HepG2 (cell line): ENCODE data around the gene CFI. TPM values are rescaled to one million over a fixed set of nuclear protein-coding genes. Genes with fewer than 3 reads are reported as not detected.

Experiments used
- ATF7-NPFF ChIP-seq: sonication (generic); formaldehyde crosslinking; IDR thresholded peaks from 2 replicates; pipeline ENCODE4 v1.8.1; 2023; ENCODE audit warnings: mild to moderate bottlenecking, low read depth, missing genetic modification reagents, moderate library complexity
- FOXJ3 ChIP-seq: sonication (generic); formaldehyde crosslinking; IDR thresholded peaks from 2 replicates; pipeline ENCODE4 v1.4.0; 2020; ENCODE audit warnings: missing genetic modification reagents, mild to moderate bottlenecking, borderline replicate concordance
- FOXK1 ChIP-seq: sonication (generic); formaldehyde crosslinking; IDR thresholded peaks from 2 replicates; pipeline ENCODE4 v1.4.0; 2020; ENCODE audit warnings: low read depth, missing genetic modification reagents, borderline replicate concordance
- HNRNPLL ChIP-seq: fragments of 200-400 bp; formaldehyde crosslinking; IDR thresholded peaks from 2 replicates; pipeline ENCODE4 v1.6.1; 2017; ENCODE audit warnings: mild to moderate bottlenecking, low read depth, low read length; ENCODE audit not compliant: poor library complexity, severe bottlenecking
- MED8 ChIP-seq: sonication (generic); formaldehyde crosslinking; IDR thresholded peaks from 2 replicates; pipeline ENCODE4 v1.8.1; 2023; ENCODE audit warnings: mild to moderate bottlenecking, missing genetic modification reagents; ENCODE audit not compliant: insufficient replicate concordance
- MTF2 ChIP-seq: sonication (generic); formaldehyde crosslinking; IDR thresholded peaks from 2 replicates; pipeline ENCODE4 v1.5.0; 2020; ENCODE audit warnings: missing genetic modification reagents, borderline replicate concordance
- NONO ChIP-seq, 2 experiments: fragments of 450-650 bp in 1 of 2; sonication (generic) in 1 of 2; formaldehyde crosslinking in 1 of 2; IDR thresholded peaks in 1 of 2; conservative IDR thresholded peaks in 1 of 2; 2 replicates each; pipeline versions ENCODE4 v1.6.1 to v1.8.0; 2017 to 2022; ENCODE audit warnings: mild to moderate bottlenecking in 1 of 2, missing genetic modification reagents in 1 of 2, moderate library complexity in 1 of 2
- RARA ChIP-seq: IDR thresholded peaks from 2 replicates; pipeline ENCODE4 v1.6.1; 2016; ENCODE audit warnings: missing genetic modification reagents, missing compliant biosample characterization
- SOX6 ChIP-seq, 2 experiments: fragments of 450-650 bp in 1 of 2; sonication (generic) in 1 of 2; formaldehyde crosslinking in 1 of 2; IDR thresholded peaks; 2 replicates each; pipeline versions ENCODE4 v1.4.0 to v1.6.1; 2017 to 2020; ENCODE audit warnings: antibody characterized with exemption in 1 of 2, mild to moderate bottlenecking in 1 of 2, missing genetic modification reagents in 1 of 2
- TBP ChIP-seq: sonication (generic); formaldehyde crosslinking; IDR thresholded peaks from 2 replicates; pipeline ENCODE4 v1.5.0; 2020; ENCODE audit warnings: missing genetic modification reagents
- ZNF337 ChIP-seq: sonication (generic); formaldehyde crosslinking; IDR thresholded peaks from 2 replicates; pipeline ENCODE4 v1.5.1; 2020; ENCODE audit warnings: missing genetic modification reagents, low read depth, mild to moderate bottlenecking, borderline replicate concordance
- ZNF569 ChIP-seq: sonication (generic); formaldehyde crosslinking; IDR thresholded peaks from 2 replicates; pipeline ENCODE4 v1.5.0; 2020; ENCODE audit warnings: mild to moderate bottlenecking, missing genetic modification reagents, moderate library complexity, borderline replicate concordance
- ZNF746 ChIP-seq: sonication (generic); formaldehyde crosslinking; IDR thresholded peaks from 2 replicates; pipeline ENCODE4 v1.8.0; 2022; ENCODE audit warnings: mild to moderate bottlenecking, missing genetic modification reagents
- ZNF772 ChIP-seq: sonication (generic); formaldehyde crosslinking; IDR thresholded peaks from 2 replicates; pipeline ENCODE4 v1.5.0; 2020; ENCODE audit warnings: mild to moderate bottlenecking, missing genetic modification reagents
- ZNF776 ChIP-seq: sonication (generic); formaldehyde crosslinking; IDR thresholded peaks from 2 replicates; pipeline ENCODE4 v1.4.0; 2020; ENCODE audit warnings: mild to moderate bottlenecking, missing genetic modification reagents
- ZNF788 ChIP-seq: sonication (generic); formaldehyde crosslinking; IDR thresholded peaks from 2 replicates; pipeline ENCODE4 v1.5.0; 2020; ENCODE audit warnings: mild to moderate bottlenecking, missing genetic modification reagents, borderline replicate concordance
- ZNF878 ChIP-seq: sonication (generic); formaldehyde crosslinking; IDR thresholded peaks from 2 replicates; pipeline ENCODE4 v1.8.1; 2023; ENCODE audit warnings: mild to moderate bottlenecking, missing genetic modification reagents, moderate library complexity
- polyA plus RNA-seq, 8 experiments: library from polyadenylated mRNA; depleted of rRNA in 3 of 8; stranded (reverse) in 7 of 8; unstranded in 1 of 8; fragments of >200 nt; fragmentation: Illumina TruSeq in 4 of 8; extraction: Trizol in 4 of 8; gene quantifications; 2 replicates each; pipeline versions ENCODE4 v1.2.1 to v1.2.3, GENCODE V29; 2011 to 2016; ENCODE audit warnings: low read depth in 4 of 8, missing spikeins in 1 of 8, mixed read lengths in 1 of 8; ENCODE audit not compliant: insufficient read depth in 1 of 8
- total RNA-seq, 5 experiments: library from RNA; depleted of rRNA; stranded (reverse); fragments of >200 nt; fragmentation: Illumina TruSeq; extraction: Trizol; gene quantifications; 2 replicates each; pipeline ENCODE4 v1.2.3, GENCODE V29; 2016; ENCODE audit warnings: low read depth in 1 of 5
- TF ChIP-seq, protein P1 (sequence below): IDR thresholded peaks from 2 replicates; pipeline ENCODE4 v1.6.1; 2016; ENCODE audit warnings: mild to moderate bottlenecking, missing biosample characterization, missing genetic modification reagents
- TF ChIP-seq, protein P2 (sequence below): sonication (generic); formaldehyde crosslinking; IDR thresholded peaks from 2 replicates; pipeline ENCODE4 v1.8.0; 2022; ENCODE audit warnings: mild to moderate bottlenecking, missing genetic modification reagents, moderate library complexity
- TF ChIP-seq, protein P3 (sequence below): sonication (generic); formaldehyde crosslinking; IDR thresholded peaks from 2 replicates; pipeline ENCODE4 v1.5.0; 2020; ENCODE audit warnings: missing genetic modification reagents
- TF ChIP-seq, protein P4 (sequence below): sonication (generic); formaldehyde crosslinking; IDR thresholded peaks from 2 replicates; pipeline ENCODE4 v1.5.1; 2020; ENCODE audit warnings: mild to moderate bottlenecking, missing genetic modification reagents, moderate library complexity

The CFI gene
- total and polyA plus RNA-seq, 2 of the 13 experiments (the other 11 are each of a cell fraction or from before 2014, with no cell fraction given), result 284 to 337 TPM

DNA sequence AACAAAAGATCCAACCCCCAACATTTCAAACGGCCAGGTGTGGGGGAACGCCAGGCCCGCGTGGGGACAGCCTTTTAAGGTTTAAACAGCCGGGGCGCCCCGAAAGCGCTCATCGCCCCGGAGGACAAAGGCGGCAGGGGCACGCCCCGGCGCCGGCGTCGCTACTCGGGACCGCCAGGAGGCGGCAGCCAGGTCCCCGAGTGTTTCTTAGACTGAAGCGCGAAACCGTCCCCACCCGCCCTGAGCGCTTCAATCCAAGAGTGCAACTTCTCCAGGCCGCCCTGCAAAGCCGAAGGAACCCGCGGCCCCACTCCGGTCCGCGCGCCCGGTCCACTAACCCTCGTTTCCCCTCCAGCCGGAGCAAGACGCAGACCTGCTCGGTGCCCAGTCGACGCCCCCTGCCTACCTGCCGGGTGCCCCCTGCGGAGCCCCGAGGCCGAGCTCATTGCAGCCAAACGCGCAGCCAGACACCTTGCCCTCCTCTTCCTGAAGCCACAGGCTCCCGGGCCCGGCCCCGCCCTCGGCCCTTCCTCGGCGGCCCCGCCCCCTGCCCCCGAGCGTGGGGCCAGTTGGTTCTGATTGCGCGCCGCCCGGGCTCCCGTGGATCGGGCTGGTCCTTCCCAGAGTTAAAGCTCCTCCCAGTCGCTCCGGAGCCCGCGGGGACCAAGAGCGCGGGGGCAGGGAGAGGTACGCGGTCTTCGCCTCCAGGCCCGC lies 98.7 kb downstream of the CFI start, which contains the start of gene CASP6 (continued):
- TF ChIP-seq SOX6 (IDR thresholded peaks at IDR 0.05), result no peak
- peak; percentile 18; the same call in 1 of the 2 replicates for TF ChIP-seq SOX6 (CRISPR knock-in tag; IDR thresholded peaks at IDR 0.05)
- peak; percentile 29; the same call in 1 of the 2 replicates for TF ChIP-seq ZNF788 (CRISPR knock-in tag)
- TF ChIP-seq, protein P1, sequence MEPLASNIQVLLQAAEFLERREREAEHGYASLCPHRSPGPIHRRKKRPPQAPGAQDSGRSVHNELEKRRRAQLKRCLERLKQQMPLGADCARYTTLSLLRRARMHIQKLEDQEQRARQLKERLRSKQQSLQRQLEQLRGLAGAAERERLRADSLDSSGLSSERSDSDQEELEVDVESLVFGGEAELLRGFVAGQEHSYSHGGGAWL (CRISPR knock-in tag), result no peak
- TF ChIP-seq ZNF569 (CRISPR knock-in tag), result no peak
- TF ChIP-seq RARA (CRISPR knock-in tag), result no peak
- no peak for TF ChIP-seq ZNF337 (CRISPR knock-in tag)
- peak; percentile 44; the same call in 1 of the 2 replicates for TF ChIP-seq ATF7-NPFF
- TF ChIP-seq TBP (CRISPR knock-in tag), result no peak
- TF ChIP-seq, protein P2, sequence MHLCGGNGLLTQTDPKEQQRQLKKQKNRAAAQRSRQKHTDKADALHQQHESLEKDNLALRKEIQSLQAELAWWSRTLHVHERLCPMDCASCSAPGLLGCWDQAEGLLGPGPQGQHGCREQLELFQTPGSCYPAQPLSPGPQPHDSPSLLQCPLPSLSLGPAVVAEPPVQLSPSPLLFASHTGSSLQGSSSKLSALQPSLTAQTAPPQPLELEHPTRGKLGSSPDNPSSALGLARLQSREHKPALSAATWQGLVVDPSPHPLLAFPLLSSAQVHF (CRISPR knock-in tag), result no peak
- TF ChIP-seq FOXJ3, result no peak
- TF ChIP-seq MED8 (CRISPR knock-in tag), result peak; percentile 13
- no peak for TF ChIP-seq ZNF878 (CRISPR knock-in tag)
- TF ChIP-seq MTF2, result no peak
- TF ChIP-seq HNRNPLL, result peak; percentile 11
- TF ChIP-seq, protein P3, sequence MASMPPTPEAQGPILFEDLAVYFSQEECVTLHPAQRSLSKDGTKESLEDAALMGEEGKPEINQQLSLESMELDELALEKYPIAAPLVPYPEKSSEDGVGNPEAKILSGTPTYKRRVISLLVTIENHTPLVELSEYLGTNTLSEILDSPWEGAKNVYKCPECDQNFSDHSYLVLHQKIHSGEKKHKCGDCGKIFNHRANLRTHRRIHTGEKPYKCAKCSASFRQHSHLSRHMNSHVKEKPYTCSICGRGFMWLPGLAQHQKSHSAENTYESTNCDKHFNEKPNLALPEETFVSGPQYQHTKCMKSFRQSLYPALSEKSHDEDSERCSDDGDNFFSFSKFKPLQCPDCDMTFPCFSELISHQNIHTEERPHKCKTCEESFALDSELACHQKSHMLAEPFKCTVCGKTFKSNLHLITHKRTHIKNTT (CRISPR knock-in tag), result no peak
- TF ChIP-seq ZNF772 (CRISPR knock-in tag), result no peak
- no peak for TF ChIP-seq ZNF746
- TF ChIP-seq NONO (IDR thresholded peaks at IDR 0.05), result no peak
- peak; percentile 15; the same call in 1 of the 2 replicates for TF ChIP-seq NONO (CRISPR knock-in tag; conservative IDR thresholded peaks at IDR 0.05)
- TF ChIP-seq ZNF776 (CRISPR knock-in tag), result peak; percentile 33; the same call in 1 of the 2 replicates
- TF ChIP-seq, protein P4, sequence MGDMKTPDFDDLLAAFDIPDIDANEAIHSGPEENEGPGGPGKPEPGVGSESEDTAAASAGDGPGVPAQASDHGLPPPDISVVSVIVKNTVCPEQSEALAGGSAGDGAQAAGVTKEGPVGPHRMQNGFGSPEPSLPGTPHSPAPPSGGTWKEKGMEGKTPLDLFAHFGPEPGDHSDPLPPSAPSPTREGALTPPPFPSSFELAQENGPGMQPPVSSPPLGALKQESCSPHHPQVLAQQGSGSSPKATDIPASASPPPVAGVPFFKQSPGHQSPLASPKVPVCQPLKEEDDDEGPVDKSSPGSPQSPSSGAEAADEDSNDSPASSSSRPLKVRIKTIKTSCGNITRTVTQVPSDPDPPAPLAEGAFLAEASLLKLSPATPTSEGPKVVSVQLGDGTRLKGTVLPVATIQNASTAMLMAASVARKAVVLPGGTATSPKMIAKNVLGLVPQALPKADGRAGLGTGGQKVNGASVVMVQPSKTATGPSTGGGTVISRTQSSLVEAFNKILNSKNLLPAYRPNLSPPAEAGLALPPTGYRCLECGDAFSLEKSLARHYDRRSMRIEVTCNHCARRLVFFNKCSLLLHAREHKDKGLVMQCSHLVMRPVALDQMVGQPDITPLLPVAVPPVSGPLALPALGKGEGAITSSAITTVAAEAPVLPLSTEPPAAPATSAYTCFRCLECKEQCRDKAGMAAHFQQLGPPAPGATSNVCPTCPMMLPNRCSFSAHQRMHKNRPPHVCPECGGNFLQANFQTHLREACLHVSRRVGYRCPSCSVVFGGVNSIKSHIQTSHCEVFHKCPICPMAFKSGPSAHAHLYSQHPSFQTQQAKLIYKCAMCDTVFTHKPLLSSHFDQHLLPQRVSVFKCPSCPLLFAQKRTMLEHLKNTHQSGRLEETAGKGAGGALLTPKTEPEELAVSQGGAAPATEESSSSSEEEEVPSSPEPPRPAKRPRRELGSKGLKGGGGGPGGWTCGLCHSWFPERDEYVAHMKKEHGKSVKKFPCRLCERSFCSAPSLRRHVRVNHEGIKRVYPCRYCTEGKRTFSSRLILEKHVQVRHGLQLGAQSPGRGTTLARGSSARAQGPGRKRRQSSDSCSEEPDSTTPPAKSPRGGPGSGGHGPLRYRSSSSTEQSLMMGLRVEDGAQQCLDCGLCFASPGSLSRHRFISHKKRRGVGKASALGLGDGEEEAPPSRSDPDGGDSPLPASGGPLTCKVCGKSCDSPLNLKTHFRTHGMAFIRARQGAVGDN (CRISPR knock-in tag), result peak; percentile 72
- no peak for TF ChIP-seq FOXK1 (CRISPR knock-in tag)
